K562 (cell line): ENCODE results near the gene GLE1. TPM values are rescaled to one million over a fixed set of nuclear protein-coding genes. Genes with fewer than 3 reads are reported as not detected.

Experiments used
- BRD4 ChIP-seq: fragments of 200-600 bp; sonication (generic); IDR thresholded peaks from 2 replicates; pipeline ENCODE4 v1.6.1; 2017; ENCODE audit warnings: inconsistent platforms
- CBFA2T3 ChIP-seq: fragments of 450-650 bp; IDR thresholded peaks from 2 replicates; pipeline ENCODE4 v1.6.1; 2017
- CBFB ChIP-seq: sonication (generic); formaldehyde crosslinking; IDR thresholded peaks from 2 replicates; pipeline ENCODE4 v1.4.0; 2020; ENCODE audit warnings: mild to moderate bottlenecking, missing genetic modification reagents
- DDX20 ChIP-seq: fragments of 450-650 bp; IDR thresholded peaks from 2 replicates; pipeline ENCODE4 v1.6.1; 2016; ENCODE audit warnings: missing genetic modification characterization, low read depth, mild to moderate bottlenecking, missing compliant biosample characterization, moderate library complexity
- FOXJ3 ChIP-seq: sonication (generic); formaldehyde crosslinking; IDR thresholded peaks from 2 replicates; pipeline ENCODE4 v1.4.0; 2020; ENCODE audit warnings: mild to moderate bottlenecking, missing genetic modification reagents
- HDAC6 ChIP-seq: IDR thresholded peaks from 2 replicates; pipeline ENCODE4 v1.6.1; 2012; ENCODE audit warnings: low read depth, mild to moderate bottlenecking, control low read depth, inconsistent platforms, low read length, moderate library complexity
- HSF4 ChIP-seq: fragments of 250-450 bp; sonication (Bioruptor Pico); IDR thresholded peaks from 2 replicates; pipeline ENCODE4 v2.1.2; 2022; ENCODE audit warnings: mild to moderate bottlenecking, moderate library complexity, borderline replicate concordance
- MAFK ChIP-seq: IDR thresholded peaks from 2 replicates; pipeline ENCODE4 v1.6.1; 2011; ENCODE audit warnings: low read length, improper control_type of control experiment
- NR2C1 ChIP-seq, 2 experiments: fragments of 450-650 bp; IDR thresholded peaks; 2 replicates each; pipeline ENCODE4 v1.6.1; 2017; ENCODE audit warnings: mild to moderate bottlenecking in 2 of 2, antibody characterized with exemption in 1 of 2, inconsistent platforms in 1 of 2, missing compliant biosample characterization in 1 of 2, missing genetic modification characterization in 1 of 2
- RBM14 ChIP-seq: fragments of 200-400 bp; formaldehyde crosslinking; IDR thresholded peaks from 2 replicates; pipeline ENCODE4 v1.6.1; 2018; ENCODE audit warnings: low read depth, mild to moderate bottlenecking, low read length, moderate library complexity, borderline replicate concordance; ENCODE audit not compliant: insufficient read depth
- SMAD2 ChIP-seq: fragments of 150-350 bp; IDR thresholded peaks from 2 replicates; pipeline ENCODE4 v1.6.1; 2014; ENCODE audit warnings: low read depth, mild to moderate bottlenecking, low read length
- SMAD4 ChIP-seq: fragments of 250-450 bp; sonication (Bioruptor Pico); conservative IDR thresholded peaks from 2 replicates; pipeline ENCODE4 v1.8.0; 2021; ENCODE audit warnings: inconsistent platforms, mild to moderate bottlenecking, moderate library complexity
- XRCC5 ChIP-seq: fragments of 200-400 bp; formaldehyde crosslinking; IDR thresholded peaks from 2 replicates; pipeline ENCODE4 v1.6.1; 2017; ENCODE audit warnings: low read depth, mild to moderate bottlenecking, low read length
- ZBTB17 ChIP-seq: fragments of 450-650 bp; formaldehyde crosslinking; IDR thresholded peaks from 2 replicates; pipeline ENCODE4 v1.4.0; 2020; ENCODE audit warnings: mild to moderate bottlenecking
- ZC3H11A ChIP-seq: IDR thresholded peaks from 2 replicates; pipeline ENCODE4 v1.6.1; 2012; ENCODE audit warnings: low read depth, low read length, improper control_type of control experiment
- ZNF263 ChIP-seq: sonication (generic); formaldehyde crosslinking; IDR thresholded peaks from 2 replicates; pipeline ENCODE4 v1.8.0; 2022; ENCODE audit warnings: mild to moderate bottlenecking, missing genetic modification reagents, borderline replicate concordance
- ZNF696 ChIP-seq: fragments of 250-450 bp; sonication (Bioruptor Pico); conservative IDR thresholded peaks from 2 replicates; pipeline ENCODE4 v1.4.0; 2020; ENCODE audit warnings: mild to moderate bottlenecking, moderate library complexity
- ZNF75A ChIP-seq: fragments of 450-650 bp; formaldehyde crosslinking; IDR thresholded peaks from 2 replicates; pipeline ENCODE4 v1.4.0; 2020; ENCODE audit warnings: mild to moderate bottlenecking
- ZNF77 ChIP-seq: fragments of 250-450 bp; sonication (Bioruptor Pico); IDR thresholded peaks from 2 replicates; pipeline ENCODE4 v1.5.0; 2020
- ZSCAN32 ChIP-seq: fragments of 450-650 bp; formaldehyde crosslinking; IDR thresholded peaks from 2 replicates; pipeline ENCODE4 v1.4.0; 2020; ENCODE audit warnings: mild to moderate bottlenecking, moderate library complexity
- polyA plus RNA-seq, 8 experiments: library from polyadenylated mRNA; depleted of rRNA in 4 of 8; stranded (reverse) in 5 of 8; unstranded in 3 of 8; fragments of >200 nt; fragmentation: Nextera tagmentation in 2 of 8; fragmentation: Illumina TruSeq in 1 of 8; extraction: Ambion mirVana in 2 of 8; extraction: Trizol in 1 of 8; gene quantifications; 2 replicates each; pipeline versions ENCODE4 v1.2.1 to v1.2.3, GENCODE V29; 2011 to 2014; ENCODE audit warnings: inconsistent platforms in 1 of 8, missing spikeins in 1 of 8
- total RNA-seq, 7 experiments: library from RNA; depleted of rRNA in 6 of 7; stranded (reverse); fragments of >200 nt in 6 of 7; fragmentation: Illumina TruSeq in 2 of 7; extraction: Trizol in 2 of 7; gene quantifications; 2 replicates each; pipeline versions ENCODE4 v1.2.1 to v1.2.3, GENCODE V29; 2011 to 2021; ENCODE audit warnings: low replicate concordance in 1 of 7
- TF ChIP-seq, protein P1 (sequence below): sonication (generic); formaldehyde crosslinking; IDR thresholded peaks from 2 replicates; pipeline ENCODE4 v1.8.0; 2022; ENCODE audit warnings: missing genetic modification reagents, mild to moderate bottlenecking, moderate library complexity, borderline replicate concordance
- TF ChIP-seq, protein P2 (sequence below): IDR thresholded peaks from 2 replicates; pipeline ENCODE4 v1.6.1; 2014; ENCODE audit warnings: antibody characterized with exemption
- TF ChIP-seq, protein P3 (sequence below): sonication (generic); formaldehyde crosslinking; IDR thresholded peaks from 2 replicates; pipeline ENCODE4 v1.8.0; 2022; ENCODE audit warnings: mild to moderate bottlenecking, missing genetic modification reagents
- TF ChIP-seq, protein P4 (sequence below): fragments of 250-450 bp; sonication (Bioruptor Pico); IDR thresholded peaks from 2 replicates; pipeline ENCODE4 v1.5.0; 2020; ENCODE audit warnings: mild to moderate bottlenecking, borderline replicate concordance

Gene GLE1
- total and polyA plus RNA-seq, 9 of the 15 experiments (the other 6 are each of a cell fraction or from before 2014, with no cell fraction given): 15.9 to 44.8 (median 37.6) TPM

DNA sequence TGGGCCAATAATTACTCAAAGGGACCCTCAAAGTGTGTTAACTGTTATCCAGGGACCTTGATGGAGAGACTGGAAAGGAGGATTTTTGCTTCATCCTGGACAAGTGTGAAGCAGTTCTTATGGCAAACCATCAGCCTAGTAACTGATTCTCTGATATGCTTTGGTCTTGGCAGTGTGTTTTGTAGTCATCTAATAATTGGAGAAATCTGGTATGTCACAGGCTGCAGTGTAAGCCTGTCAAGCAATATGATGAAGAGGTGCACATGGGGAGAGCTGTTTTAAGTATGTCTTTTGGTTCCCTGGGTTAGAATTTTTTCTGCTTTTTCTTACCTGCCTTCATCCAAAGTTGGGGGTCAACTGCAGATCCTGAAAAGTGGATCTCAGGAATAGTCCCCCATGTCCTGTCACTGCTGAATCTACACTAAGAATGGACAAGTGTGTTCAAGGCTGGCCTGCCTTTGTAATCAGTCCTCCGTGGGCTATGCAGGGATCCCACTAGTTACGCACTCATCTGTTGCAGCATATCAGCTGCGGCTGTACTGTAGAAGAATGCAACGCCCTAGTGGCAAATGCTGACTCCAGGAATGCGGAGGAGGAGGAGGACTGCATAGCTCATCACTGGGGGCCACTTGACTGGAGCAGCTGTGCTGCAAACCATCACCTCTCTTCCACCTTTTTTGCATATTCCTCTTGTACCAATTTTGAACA, 49.8 kb downstream of the GLE1 start (continued):
- TF ChIP-seq, protein P1, sequence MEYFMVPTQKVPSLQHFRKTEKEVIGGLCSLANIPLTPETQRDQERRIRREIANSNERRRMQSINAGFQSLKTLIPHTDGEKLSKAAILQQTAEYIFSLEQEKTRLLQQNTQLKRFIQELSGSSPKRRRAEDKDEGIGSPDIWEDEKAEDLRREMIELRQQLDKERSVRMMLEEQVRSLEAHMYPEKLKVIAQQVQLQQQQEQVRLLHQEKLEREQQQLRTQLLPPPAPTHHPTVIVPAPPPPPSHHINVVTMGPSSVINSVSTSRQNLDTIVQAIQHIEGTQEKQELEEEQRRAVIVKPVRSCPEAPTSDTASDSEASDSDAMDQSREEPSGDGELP: peak; percentile 89
- TF ChIP-seq FOXJ3 (no peak), RBM14 (no peak), BRD4 (no peak), MAFK (peak; percentile 26; the same call in 1 of the 2 replicates), SMAD4 (CRISPR knock-in tag) (no peak), ZNF77 (CRISPR knock-in tag) (no peak), XRCC5 (no peak), ZC3H11A (no peak), ZNF696 (CRISPR knock-in tag) (no peak), HDAC6 (no peak), ZNF75A (CRISPR knock-in tag) (no peak), SMAD2 (no peak), DDX20 (no peak), NR2C1 (IDR thresholded peaks at IDR 0.05) (no peak), NR2C1 (tag; IDR thresholded peaks at IDR 0.05) (no peak), HSF4 (CRISPR knock-in tag) (no peak), ZNF263 (CRISPR knock-in tag) (peak; percentile 70; the same call in 1 of the 2 replicates), ZSCAN32 (CRISPR knock-in tag) (no peak), CBFA2T3 (peak; percentile 56), ZBTB17 (CRISPR knock-in tag) (no peak), CBFB (CRISPR knock-in tag) (no peak)
- TF ChIP-seq, protein P2, sequence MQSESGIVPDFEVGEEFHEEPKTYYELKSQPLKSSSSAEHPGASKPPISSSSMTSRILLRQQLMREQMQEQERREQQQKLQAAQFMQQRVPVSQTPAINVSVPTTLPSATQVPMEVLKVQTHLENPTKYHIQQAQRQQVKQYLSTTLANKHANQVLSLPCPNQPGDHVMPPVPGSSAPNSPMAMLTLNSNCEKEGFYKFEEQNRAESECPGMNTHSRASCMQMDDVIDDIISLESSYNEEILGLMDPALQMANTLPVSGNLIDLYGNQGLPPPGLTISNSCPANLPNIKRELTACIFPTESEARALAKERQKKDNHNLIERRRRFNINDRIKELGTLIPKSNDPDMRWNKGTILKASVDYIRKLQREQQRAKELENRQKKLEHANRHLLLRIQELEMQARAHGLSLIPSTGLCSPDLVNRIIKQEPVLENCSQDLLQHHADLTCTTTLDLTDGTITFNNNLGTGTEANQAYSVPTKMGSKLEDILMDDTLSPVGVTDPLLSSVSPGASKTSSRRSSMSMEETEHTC: no peak
- TF ChIP-seq, protein P3, sequence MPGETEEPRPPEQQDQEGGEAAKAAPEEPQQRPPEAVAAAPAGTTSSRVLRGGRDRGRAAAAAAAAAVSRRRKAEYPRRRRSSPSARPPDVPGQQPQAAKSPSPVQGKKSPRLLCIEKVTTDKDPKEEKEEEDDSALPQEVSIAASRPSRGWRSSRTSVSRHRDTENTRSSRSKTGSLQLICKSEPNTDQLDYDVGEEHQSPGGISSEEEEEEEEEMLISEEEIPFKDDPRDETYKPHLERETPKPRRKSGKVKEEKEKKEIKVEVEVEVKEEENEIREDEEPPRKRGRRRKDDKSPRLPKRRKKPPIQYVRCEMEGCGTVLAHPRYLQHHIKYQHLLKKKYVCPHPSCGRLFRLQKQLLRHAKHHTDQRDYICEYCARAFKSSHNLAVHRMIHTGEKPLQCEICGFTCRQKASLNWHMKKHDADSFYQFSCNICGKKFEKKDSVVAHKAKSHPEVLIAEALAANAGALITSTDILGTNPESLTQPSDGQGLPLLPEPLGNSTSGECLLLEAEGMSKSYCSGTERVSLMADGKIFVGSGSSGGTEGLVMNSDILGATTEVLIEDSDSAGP (CRISPR knock-in tag): no peak
- TF ChIP-seq, protein P4, sequence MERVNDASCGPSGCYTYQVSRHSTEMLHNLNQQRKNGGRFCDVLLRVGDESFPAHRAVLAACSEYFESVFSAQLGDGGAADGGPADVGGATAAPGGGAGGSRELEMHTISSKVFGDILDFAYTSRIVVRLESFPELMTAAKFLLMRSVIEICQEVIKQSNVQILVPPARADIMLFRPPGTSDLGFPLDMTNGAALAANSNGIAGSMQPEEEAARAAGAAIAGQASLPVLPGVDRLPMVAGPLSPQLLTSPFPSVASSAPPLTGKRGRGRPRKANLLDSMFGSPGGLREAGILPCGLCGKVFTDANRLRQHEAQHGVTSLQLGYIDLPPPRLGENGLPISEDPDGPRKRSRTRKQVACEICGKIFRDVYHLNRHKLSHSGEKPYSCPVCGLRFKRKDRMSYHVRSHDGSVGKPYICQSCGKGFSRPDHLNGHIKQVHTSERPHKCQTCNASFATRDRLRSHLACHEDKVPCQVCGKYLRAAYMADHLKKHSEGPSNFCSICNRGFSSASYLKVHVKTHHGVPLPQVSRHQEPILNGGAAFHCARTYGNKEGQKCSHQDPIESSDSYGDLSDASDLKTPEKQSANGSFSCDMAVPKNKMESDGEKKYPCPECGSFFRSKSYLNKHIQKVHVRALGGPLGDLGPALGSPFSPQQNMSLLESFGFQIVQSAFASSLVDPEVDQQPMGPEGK (CRISPR knock-in tag): no peak
